ENCODE data around the gene PEDS1. TPM values are rescaled to one million over a fixed set of nuclear protein-coding genes. Genes with fewer than 3 reads are reported as not detected.

PEDS1 gene
- total and polyA plus RNA-seq, 2 of the 13 experiments (the other 11 are each of a cell fraction or from before 2014, with no cell fraction given): 30.5 to 93.9 TPM

- peak; percentile 83 for TF ChIP-seq CCDC6 (CRISPR knock-in tag; IDR thresholded peaks at IDR 0.05)
- peak; percentile 75; the same call in 1 of the 2 replicates for TF ChIP-seq ZNF430 (CRISPR knock-in tag; IDR thresholded peaks at IDR 0.05)
- TF ChIP-seq ZBTB10 (CRISPR knock-in tag; IDR thresholded peaks at IDR 0.05; ENCODE audit: borderline replicate concordance): peak; percentile 66
- peak; percentile 62 for TF ChIP-seq PTBP1 (IDR thresholded peaks at IDR 0.05; ENCODE audit: low read depth, low read length, poor library complexity, severe bottlenecking)
- TF ChIP-seq TARDBP (CRISPR knock-in tag; IDR thresholded peaks at IDR 0.05): peak; percentile 91; the same call in 1 of the 2 replicates
- TF ChIP-seq ZNF629 (CRISPR knock-in tag; conservative IDR thresholded peaks at IDR 0.05): 0 out of 2 replicates have a peak, but pooled peaks have one; percentile 20
- TF ChIP-seq TSC22D2 (CRISPR knock-in tag; IDR thresholded peaks at IDR 0.05; ENCODE audit: borderline replicate concordance): 0 out of 2 replicates have a peak, but pooled peaks have one; percentile 48
- TF ChIP-seq THAP7 (CRISPR knock-in tag; IDR thresholded peaks at IDR 0.05): peak; percentile 74; the same call in 1 of the 2 replicates
- no peak for TF ChIP-seq ZNF672 (CRISPR knock-in tag; IDR thresholded peaks at IDR 0.05)
- no peak for TF ChIP-seq CHD4 (IDR thresholded peaks at IDR 0.05; ENCODE audit: borderline replicate concordance, low read length)
- 0 out of 2 replicates have a peak, but pooled peaks have one; percentile 50 for TF ChIP-seq ZNF713 (CRISPR knock-in tag; IDR thresholded peaks at IDR 0.05)
- peak; percentile 97 for TF ChIP-seq ZNF674 (CRISPR knock-in tag; IDR thresholded peaks at IDR 0.05; ENCODE audit: low read depth)
- TF ChIP-seq MED13 (CRISPR knock-in tag; IDR thresholded peaks at IDR 0.05): no peak
- TF ChIP-seq ERF (CRISPR knock-in tag; IDR thresholded peaks at IDR 0.05): peak; percentile 66; the same call in 1 of the 2 replicates
- TF ChIP-seq DNMT3B (CRISPR knock-in tag; conservative IDR thresholded peaks at IDR 0.05): peak; percentile 84; the same call in 1 of the 2 replicates
- TF ChIP-seq ZNF883 (CRISPR knock-in tag; IDR thresholded peaks at IDR 0.05; ENCODE audit: not compliant biosample characterization): peak; percentile 95
- TF ChIP-seq HOXA9 (CRISPR knock-in tag; IDR thresholded peaks at IDR 0.05; ENCODE audit: borderline replicate concordance): peak; percentile 70; the same call in 1 of the 2 replicates
- TF ChIP-seq JDP2 (CRISPR knock-in tag; IDR thresholded peaks at IDR 0.05; ENCODE audit: borderline replicate concordance): no peak
- TF ChIP-seq ZIK1 (CRISPR knock-in tag; IDR thresholded peaks at IDR 0.05; ENCODE audit: borderline replicate concordance, low read depth): peak; percentile 82
- no peak for TF ChIP-seq ZNF703 (CRISPR knock-in tag; IDR thresholded peaks at IDR 0.05; ENCODE audit: borderline replicate concordance)
- peak; percentile 70; the same call in 1 of the 2 replicates for TF ChIP-seq LRRFIP1 (CRISPR knock-in tag; conservative IDR thresholded peaks at IDR 0.05)
- peak; percentile 91 for TF ChIP-seq ZNF34 (CRISPR knock-in tag; IDR thresholded peaks at IDR 0.05; ENCODE audit: borderline replicate concordance)
- 0 out of 2 replicates have a peak, but pooled peaks have one; percentile 67 for TF ChIP-seq SSRP1 (CRISPR knock-in tag; IDR thresholded peaks at IDR 0.05)
- peak; percentile 82 for TF ChIP-seq PHF20 (CRISPR knock-in tag; IDR thresholded peaks at IDR 0.05)
Observed at GRCh38 chr20:50112512-50113419, 40.8 kb downstream of the PEDS1 start, which contains the start of gene UBE2V1 (continued).

All from HepG2 (cell line).